CD4-positive, alpha-beta T cell treated with Interleukin-17A for 4 hours (primary cell): ENCODE data around the gene MIDN.
"Not testable (repeated sequence)": the region's sequence is repeated elsewhere in the genome, so short reads cannot be mapped to it uniquely, and the experiment has no call there.

ENCODE experiments used
- DNase-seq: peaks from one replicate; pipeline ENCODE4 v3.0.0-alpha.2; 2020; ENCODE audit warnings: mixed read lengths

The MIDN gene

DNA sequence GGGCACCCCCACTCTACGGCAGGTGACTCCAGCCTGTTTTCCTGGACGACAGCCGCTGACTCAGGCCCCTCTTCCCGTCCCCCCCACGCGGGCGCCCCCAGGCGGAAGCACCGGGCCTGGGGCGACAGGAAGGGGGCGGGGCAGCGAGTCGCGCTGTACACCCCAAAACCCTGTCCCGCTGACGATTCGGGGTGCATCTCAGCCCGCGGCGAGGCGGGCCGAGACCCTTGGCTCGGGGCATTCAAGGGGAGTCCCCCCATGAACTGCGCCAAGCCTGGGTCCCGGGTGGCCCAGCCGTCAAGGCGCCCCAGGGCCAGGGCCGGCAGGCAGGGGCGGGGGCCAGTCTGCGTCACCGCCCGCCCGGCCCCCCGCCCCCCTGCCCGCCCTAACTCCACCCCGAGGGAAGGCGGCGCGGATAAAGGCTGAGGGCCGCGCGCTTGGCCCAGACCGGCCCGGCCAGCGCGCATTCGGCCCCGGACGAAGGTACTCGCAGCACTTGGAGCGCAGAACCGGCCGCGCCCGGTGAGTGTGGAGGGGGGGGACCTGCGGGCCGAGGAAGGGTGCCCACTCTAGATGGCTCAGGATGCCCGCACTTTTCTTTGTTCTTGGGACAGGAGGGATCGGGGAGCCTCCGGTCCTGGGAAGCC, at the start of gene MIDN:
MIDN (plus strand) TSS at position 445 of the 647 bp plus-strand sequence. CDS start 1,714 bp downstream, outside the sequence.
- peak; percentile 87 for DNase-seq

DNA sequence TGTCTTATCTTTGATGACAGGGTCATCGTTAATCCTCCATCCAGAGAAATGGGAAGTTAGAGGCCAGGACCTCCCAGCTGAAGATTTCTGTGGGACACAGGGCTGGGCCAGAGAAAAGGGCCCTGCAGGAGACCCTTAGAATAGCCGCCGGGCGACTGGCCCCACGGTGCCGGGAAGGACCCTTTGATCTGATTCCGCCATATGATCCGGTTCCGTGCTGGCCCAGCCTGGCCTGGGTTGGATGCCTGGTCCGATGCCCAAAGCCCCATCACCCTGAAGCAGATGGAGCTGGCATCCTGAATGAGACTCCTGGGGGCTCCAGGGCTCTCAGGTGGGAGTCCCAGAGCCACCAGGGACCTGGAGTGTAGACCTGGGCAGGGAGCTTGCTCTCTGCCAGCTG, 48.9 kb upstream of the MIDN start:
- no peak for DNase-seq

DNA sequence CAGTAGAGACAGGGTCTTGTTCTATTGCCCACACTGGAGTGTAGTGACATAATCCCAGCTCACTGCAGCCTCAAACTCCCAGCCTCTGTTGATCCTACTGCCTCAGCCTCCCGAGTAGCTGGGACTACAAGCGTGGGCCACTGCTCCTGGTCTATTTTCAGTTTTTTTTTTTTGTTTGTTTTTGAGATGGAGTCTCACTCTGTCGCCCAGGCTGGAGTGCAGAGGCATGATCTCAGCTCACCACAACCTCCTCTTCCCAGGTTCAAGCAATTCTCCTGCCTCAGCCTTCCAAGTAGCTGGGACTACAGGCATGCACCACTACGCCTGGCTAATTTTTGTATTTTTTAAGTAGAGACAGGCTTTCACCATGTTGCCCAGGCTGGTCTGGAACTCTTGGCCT, 47.8 kb upstream of the MIDN start:
- not testable (repeated sequence) for DNase-seq

DNA sequence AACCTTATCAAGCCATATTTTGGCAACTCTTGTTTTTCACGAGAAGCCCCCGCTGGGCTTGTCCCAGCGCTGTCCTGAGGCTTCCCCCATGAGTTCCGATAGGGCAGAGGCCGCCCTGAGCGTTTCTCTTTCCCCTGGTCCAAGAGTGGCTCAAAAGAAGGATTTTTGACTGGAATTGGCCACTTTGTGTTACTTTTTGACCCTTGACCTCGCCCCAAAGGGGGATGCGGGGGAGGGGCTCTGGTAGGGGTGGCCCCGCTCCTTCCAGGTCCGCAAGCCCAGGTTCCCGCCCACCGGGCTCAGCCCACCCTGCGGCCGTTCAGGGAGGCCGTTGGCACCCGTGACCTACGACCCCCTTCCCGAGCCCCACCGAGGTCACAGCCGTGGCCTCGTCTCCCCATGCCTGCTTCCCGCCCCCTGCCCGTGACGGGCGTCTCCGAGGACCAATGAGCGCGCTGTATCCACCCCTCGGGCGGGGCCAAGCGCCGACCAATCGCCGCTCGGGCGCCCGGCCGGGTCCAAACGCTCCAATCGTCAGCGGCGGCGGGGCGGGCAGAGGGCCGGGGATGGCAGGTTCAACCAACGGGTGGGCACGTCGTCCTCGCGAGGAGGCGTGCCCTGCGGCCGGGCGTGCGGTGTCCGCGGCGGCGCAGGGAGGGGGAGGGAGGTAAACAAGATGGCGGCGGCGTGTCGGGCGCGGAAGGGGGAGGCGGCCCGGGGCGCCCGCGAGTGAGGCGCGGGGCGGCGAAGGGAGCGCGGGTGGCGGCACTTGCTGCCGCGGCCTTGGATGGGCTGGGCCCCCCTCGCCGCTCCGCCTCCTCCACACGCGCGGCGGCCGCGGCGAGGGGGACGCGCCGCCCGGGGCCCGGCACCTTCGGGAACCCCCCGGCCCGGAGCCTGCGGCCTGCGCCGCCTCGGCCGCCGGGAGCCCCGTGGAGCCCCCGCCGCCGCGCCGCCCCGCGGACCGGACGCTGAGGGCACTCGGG, 43.0 kb upstream of the MIDN start, which contains the start of gene STK11:
STK11 (plus strand) TSS at position 665 of the 986 bp plus-strand sequence. CDS start 1,136 bp downstream, outside the sequence.
- DNase-seq, result peak; percentile 99

DNA sequence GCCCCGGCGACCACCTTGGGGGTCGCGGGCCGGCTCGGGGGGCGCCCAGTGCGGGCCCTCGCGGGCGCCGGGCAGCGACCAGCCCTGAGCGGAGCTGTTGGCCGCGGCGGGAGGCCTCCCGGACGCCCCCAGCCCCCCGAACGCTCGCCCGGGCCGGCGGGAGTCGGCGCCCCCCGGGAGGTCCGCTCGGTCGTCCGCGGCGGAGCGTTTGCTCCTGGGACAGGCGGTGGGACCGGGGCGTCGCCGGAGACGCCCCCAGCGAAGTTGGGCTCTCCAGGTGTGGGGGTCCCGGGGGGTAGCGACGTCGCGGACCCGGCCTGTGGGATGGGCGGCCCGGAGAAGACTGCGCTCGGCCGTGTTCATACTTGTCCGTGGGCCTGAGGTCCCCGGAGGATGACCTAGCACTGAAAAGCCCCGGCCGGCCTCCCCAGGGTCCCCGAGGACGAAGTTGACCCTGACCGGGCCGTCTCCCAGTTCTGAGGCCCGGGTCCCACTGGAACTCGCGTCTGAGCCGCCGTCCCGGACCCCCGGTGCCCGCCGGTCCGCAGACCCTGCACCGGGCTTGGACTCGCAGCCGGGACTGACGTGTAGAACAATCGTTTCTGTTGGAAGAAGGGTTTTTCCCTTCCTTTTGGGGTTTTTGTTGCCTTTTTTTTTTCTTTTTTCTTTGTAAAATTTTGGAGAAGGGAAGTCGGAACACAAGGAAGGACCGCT, 42.1 kb upstream of the MIDN start:
- no peak for DNase-seq

DNA sequence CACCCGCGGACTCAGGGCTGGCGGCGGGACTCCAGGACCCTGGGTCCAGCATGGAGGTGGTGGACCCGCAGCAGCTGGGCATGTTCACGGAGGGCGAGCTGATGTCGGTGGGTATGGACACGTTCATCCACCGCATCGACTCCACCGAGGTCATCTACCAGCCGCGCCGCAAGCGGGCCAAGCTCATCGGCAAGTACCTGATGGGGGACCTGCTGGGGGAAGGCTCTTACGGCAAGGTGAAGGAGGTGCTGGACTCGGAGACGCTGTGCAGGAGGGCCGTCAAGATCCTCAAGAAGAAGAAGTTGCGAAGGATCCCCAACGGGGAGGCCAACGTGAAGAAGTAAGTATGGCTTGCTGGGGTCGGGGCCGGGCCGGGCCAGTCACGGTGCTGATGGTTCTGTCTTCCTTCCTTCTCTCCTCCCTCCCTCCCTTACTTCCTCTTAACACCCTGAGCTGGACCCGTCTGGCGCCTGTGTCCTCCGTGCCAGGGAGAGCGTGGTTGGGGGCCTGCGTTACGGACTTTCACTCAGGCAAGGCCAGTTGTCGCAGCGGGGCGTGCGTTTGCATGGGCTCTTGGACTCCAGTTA, 41.4 kb upstream of the MIDN start:
- peak; percentile 50 for DNase-seq

DNA sequence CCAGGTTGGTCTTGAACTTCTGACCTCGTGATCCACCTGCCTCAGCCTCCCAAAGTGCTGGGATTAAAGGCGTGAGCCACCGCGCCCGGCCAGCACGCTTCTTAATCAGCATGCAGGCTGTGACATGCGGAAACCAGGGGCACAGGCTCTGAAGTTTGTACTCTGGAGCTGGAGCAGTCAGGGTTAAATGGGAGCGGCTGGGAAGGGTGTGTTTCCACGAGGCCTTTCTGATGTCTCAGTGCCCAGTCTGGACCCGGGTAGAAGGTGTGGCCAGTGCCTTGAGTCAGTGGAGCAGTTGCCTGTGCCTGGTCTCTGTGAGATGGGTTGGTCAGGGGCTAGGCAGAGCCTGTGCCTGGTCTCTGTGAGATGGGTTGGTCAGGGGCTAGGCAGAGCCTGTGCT, 39.6 kb upstream of the MIDN start:
- DNase-seq, result not testable (repeated sequence)

DNA sequence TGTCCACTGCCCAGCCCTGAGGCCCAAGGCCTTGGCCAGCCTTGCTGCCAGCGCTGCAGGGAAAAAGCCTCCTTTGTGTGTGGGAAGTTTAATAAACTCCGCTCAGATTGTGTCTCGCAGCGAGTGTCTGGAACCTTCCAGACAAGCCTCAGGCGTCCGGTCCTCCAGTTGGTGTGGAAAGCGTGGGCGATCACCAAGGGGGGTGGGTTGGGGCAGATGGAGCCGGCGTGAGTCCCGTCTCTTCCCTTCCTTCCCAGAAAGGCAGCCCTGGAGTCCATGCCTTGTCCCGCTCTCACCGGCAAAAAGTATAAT, 38.2 kb upstream of the MIDN start:
- no peak for DNase-seq

DNA sequence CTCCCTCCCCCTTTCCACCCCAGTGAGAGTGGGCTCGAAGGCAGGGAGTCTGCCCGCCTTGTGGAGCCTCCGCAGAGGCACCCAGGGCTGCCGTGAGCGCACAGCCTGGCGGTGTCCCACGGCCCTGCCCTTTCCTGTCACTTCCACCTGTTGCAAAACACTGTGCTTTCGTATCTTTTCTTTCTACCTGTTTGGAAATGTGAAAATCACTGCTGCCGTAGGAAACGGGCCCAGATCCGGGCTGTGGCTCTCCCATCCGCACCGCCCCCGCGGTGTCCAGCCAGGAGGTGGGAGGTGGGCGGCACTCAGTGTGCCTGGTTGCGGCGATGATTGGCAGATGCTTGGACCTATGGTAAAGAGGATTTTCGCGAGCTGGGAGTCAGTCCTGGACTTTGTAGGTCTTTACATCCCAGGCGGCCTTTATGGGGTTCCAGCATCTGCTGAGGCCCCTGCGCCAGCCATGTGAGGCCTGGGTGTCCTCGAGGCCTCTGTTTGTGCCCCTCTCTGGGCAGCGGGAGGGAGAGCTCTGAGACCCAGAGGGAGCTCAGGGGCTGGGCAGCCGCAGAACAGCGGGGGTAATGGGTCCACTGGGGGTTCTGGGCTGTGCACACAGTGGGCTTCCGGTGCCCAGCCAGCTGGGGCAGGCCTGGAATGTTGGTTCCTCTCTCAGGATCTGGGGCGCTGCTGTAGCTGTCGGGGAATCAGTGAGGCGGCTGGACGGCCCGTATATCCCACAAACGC, 36.7 kb upstream of the MIDN start:
- no peak for DNase-seq

DNA sequence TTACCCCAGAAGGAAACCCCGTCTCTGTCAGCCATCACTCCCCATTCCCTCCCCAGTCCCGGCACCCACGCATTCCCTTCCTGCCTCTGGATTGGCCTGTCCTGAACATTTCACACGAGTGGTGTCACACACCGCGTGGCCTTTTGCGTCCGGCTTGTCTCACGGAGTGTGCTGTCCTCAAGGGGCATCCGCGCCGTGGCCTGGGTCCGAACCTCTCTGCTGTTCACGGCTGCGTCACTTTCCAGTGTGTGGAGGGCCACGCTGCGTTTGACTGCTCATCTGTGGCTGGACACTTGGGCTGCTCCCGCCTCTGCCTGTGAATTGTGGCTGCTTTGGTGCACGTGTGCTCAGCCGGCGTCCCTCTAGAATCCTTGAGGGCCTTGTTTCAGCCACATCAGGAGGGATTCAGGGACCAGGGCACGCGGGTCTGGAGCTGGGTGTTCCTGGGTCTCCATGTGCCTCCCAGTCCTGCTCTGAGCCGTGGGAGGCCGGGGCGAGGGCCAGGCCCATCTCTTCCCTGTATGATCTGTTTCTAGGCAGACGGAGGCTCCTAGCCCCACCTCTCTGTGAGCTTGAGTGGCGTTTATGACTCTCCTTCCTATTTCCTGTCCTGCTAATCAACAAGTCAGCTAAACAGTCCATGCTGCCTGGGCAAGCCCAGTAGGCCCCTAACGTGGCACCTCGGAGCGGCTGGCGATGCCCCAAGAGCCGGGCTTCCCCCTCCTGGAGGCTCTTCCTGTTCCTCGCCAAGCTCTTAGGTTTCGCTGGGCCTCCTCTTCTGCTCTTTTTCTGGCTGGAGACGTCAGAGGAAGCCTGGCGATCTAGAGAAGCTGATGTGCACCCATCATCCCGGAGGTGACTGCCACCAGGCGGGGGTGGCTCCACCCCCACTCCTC, 34.7 kb upstream of the MIDN start:
- peak; percentile 58 for DNase-seq

DNA sequence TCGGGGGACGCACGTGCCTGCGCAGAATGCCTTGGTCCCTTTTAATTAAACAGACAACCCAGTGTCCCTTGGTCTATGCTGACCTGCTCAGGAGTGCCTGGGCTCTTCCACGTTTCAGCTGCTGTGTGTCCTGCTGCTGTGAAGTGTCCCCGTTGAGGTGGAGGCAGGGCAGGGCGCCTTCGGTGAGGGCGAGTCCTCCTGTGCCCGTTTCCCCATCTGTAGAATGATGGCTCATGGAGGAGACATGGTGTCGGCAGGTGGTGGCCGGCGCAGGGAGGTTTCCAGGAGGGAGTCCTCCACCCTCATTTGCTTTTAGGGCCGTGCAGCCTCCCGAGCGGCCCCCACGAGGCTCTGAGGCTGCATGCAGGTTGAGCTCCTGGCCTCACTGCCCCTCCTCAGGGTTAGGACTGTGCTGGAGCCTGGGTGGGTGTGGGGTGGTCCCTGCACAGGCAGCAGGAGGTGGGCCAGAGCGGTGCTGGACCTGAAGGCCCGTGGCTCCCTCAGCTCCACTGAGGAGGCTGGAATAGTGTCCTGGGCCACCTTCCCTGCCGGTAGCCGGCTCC, 34.0 kb upstream of the MIDN start:
- no peak for DNase-seq

DNA sequence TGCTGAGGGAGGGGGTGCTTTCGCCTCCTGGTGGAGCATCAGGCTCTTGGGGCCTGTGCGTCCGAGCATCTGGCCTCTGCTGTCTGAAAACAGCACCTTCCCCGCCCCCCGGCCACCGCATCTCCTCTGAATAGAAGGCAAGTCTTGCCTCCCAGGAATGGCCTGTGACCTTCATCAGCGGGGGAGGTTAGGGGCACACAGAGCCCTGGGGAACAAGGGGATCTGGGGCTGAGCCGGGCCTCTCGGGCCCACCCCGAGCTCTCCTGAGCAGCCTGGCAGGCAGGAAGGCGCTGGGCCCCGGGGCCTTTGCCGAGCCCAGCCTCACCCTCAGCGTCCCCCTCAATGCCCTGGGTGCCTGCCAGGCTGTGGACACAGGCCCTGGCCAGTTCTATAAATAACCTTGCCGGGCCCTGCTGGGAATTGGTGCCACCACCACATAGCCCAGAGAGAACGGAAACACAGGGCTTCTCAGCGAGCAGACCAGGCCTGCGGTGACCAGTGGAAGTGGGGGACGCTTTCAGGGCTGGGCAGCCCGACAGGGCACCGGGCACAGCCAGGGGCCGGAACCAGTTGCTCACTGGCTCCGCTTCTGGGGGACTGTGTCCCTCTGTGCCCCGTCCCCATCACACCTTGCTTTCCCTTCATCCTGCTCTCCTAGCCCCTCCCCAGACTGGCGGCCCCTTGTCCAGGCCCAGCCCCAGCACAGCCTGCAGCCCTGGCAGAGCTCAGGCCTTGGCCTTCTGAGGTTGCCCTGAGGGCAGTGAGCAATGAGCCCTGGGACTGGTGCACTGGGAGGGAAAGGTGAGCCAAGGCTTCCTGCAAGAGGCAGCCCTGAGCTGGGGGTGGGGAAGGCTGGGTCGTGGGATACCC, 33.3 kb upstream of the MIDN start:
- no peak for DNase-seq

DNA sequence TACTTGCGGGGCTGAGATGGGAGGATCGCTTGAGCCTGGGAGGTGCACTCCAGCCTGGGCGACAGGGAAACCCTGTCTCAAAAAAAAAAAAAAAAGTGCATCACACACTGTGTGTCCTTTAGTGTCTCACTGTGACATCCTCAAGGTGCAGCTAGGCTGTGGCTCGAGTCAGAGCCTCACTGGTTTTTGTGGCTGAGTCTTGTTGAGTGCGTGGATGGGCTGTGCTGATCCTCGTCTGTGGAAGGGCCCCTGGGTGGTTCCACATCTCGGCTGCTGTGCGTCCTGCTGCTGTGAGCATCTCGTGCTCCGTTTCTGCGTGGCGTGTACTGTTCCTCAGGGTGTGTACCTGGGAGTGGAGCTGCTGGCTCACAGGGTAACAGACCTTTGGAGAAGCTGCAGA, 31.6 kb upstream of the MIDN start:
- no peak for DNase-seq

DNA sequence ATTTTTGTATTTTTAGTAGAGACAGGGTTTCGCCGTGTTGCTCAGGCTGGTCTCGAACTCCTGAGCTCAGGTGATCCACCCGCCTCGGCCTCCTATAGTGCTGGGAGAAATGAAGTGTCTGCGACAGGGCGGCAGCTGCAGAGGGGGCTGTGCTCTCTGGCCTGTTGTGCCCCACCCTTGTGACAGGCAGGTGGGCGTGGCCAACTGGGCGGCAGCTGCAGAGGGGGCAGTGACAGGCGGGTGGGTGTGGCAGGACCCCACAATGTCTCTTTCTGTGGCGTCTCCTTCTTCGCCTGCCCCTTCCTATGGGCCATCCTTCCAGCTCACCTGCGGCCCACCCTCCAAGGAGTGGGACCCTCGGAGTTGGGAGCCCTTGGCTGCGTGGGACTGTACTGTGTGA, 31.0 kb upstream of the MIDN start:
- no peak for DNase-seq

DNA sequence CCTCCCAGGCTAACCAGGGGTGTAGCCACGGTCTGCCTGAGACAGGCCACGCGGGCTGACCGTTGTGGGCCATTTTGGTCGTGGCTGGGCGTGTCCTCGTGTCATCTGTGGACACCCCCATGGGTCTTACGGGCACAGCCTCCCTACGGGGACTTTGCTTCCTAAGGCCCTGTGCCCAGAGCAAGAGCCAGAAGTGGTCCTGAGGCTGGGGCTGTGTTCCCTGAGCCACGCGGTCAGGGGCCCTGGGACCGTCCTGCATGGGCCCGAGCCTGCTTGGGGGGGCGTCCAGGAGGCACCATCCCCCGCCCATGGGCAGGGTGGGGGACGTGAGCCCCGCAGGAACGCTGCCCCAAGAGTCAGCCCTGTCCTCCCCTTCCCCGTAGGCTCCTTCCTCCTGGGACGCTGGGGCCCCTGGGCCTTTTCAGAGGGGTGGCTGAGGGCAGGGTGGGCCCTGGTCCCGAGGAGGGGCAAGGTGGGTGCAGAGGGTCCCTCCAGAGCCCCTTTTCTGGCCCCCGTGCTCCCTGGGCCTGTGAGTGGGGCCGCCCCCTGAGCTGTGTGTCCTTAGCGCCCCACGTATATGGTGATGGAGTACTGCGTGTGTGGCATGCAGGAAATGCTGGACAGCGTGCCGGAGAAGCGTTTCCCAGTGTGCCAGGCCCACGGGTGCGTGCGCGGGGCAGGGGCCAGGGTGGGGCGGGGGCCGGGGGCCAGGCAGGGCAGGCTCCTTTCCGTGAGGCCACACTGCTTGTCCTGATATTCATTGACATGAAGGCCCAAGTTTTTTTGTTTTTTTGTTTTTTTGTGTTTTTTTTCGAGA, 29.4 kb upstream of the MIDN start:
- no peak for DNase-seq

DNA sequence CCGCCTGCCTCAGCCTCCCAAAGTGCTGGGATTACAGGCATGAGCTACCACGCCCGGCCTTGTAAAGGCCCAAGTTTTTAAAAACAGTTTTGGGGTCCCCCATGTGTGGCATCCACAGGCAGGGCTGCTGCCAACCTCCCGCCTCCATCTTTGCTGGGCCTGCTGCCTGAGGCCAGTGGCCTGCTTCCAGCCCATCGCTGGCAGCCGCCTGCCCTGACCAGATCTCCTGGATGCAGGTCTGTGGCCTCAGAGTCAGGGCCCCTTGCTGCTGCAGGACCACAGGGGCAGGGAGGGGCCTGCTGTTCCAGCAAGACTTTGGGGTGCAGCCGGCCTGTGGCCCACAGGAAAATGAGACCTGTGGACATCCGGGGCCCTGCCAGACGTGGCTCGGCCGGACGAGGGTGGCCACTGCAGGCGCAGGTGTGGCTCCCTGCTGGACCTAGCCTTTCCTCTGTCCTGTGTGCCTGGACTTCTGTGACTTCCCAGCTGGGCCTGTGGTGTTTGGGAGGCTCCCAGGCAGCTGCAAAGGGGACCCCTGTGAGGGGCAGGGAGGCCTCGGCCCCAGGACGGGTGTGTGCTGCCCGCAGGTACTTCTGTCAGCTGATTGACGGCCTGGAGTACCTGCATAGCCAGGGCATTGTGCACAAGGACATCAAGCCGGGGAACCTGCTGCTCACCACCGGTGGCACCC, 28.5 kb upstream of the MIDN start:
- no peak for DNase-seq

DNA sequence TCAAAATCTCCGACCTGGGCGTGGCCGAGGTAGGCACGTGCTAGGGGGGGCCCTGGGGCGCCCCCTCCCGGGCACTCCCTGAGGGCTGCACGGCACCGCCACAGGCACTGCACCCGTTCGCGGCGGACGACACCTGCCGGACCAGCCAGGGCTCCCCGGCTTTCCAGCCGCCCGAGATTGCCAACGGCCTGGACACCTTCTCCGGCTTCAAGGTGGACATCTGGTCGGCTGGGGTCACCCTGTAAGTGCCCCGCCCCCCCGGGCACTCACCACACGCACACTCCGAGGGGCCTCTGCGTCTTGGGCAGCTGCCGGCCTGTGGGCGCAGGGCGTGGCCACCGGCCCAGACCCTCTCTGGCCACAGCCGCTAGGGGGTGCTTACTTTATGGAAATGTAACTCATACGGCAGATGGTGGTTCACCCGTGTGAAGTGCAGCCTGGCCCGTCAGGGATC, 27.9 kb upstream of the MIDN start:
- DNase-seq, result no peak
